ENCODE measurements around the gene IGLL5.

The IGLL5 gene

DNA sequence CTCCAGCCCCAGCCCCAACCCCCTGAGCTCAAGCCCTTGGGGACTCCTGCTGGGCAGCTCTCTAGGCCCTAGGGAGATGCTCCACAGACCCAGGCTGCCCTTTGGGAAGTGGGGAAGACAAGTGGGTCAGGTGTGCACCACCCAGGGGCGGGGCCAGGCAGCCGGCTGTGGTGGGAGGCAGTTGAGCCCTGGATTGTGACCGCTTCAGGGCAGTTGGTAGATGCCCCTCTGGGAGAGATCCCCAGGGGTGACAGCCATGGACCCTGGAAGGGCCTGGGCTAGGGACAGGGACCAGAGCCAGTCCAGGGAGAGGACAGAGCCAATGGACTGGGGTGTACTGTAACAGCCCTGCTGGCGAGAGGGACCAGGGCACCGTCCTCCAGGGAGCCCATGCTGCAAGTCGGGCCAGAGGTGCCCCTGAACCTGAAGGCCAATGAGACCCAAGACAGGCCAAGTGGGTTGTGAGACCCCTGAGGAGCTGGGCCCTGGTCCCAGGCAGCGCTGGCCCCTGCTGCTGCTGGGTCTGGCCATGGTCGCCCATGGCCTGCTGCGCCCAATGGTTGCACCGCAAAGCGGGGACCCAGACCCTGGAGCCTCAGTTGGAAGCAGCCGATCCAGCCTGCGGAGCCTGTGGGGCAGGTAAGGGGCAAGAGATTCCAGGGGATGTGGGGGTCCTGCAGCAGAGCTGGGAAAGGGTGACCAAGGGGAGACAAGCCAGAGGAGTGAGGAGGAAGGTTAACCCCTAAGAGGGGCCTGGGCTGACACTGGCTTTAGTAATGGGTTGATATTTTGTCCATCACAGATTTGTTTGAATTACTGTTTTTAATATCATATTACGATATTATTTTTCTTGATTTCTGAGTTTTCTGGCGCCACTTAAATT lies at the start of gene IGLL5:
IGLL5 (plus strand) TSS at position 196 of the 883 bp plus-strand sequence; CDS start at position 434, 238 bp downstream.
- DNase-seq (ENCODE audit: low spot score): no peak

DNA sequence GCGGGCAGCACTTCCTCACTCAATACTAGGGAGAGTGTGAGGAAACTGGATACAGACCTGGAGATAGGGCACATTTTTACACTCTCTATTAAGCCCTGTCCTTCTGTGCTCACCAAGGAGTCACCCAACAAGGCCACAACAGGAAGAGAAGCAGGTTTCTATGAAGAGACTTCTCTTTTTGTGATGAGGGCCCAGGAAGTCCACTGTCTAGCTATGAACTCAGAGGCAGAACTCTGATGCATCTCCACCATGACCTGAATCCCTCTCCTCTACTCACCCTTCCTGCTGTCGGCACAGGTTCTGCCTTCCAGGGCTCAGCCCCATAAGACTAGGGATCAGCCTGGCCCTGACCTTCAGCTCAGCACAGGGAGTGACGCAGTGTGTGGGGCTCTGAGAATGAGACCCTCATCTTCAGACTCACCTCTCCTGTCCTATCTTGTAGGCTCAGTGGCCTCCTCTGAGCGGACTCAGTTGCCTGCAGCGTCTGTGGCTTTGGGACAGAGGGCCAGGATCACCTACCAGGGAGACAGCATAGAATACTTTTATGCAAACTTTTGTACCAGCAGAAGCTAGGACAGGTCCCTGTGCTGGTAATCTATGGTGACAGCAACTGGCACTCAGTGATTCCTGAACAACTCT lies 49.3 kb upstream of the IGLL5 start:
- no peak for DNase-seq (ENCODE audit: low spot score)

DNA sequence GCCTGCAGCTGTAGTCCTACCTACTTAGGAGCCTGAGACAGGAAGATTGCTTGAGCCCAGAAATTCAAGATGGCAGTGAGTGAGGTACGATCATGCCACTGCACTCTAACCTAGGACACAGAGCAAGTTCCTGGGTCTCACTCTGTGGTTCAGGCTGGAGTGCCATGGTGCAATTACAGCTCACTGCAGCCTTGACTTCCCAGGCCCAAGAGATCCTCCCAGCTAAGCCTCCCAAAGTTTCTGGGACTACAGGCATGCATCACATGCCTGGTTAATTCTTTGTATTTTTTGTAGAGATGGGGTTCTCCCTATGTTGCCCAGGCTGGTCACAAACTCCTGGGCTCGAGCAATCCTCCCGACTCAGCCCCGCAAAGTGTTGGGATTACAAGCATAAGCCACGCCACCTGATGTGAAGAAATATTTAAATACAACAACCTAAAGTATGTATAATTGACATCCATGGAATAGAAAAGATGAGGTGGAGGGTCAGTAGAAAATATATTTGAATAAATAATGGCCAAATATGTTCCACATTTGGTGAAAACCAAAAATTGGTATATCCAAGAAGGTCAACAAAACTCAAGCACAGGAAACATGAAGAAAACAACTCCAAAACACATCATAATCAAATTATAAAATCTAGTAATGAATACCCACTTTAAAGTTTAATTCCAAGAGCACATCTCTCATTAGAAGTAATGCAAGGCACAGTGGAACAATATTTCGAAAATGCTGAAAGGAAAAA lies 47.9 kb upstream of the IGLL5 start:
- no peak for DNase-seq (ENCODE audit: low spot score)

DNA sequence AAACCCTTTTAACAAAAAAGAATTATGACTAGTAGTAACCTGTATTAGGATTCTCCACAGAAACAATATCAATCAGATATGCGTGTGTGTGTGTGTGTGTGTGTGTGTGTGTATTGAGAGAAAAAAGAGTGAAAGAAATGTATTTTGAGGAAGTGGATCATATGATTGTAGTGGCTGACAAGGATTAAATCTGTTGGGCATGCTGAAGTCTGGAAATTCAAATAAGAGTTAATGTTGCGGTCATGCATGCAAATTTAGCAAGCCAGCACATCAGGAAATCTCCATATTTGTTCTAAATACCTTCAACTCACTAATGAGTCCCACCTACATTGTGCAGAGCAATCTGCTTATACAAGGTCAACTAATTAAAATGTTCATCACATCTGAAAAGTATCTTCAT lies 46.8 kb upstream of the IGLL5 start:
- no peak for DNase-seq (ENCODE audit: low spot score)

DNA sequence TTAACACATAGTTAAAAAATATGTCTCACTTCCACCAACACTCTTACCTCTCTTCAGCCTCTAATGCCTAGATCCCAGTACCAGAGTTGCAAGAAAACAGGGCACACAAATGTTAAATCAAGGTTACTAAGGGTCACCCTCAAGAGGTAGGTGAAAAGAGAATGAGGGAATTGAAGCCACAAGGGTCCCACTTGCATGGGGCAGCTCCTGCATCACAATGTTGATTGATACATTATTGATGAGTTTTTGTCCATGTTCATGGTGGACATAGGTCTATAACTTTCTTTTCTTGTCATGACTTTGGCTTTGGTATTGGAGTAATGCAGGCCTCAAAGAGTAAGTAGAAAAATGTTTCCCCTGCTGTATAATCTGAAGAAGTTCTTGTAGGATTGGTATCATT lies 46.0 kb upstream of the IGLL5 start:
- no peak for DNase-seq (ENCODE audit: low spot score)

DNA sequence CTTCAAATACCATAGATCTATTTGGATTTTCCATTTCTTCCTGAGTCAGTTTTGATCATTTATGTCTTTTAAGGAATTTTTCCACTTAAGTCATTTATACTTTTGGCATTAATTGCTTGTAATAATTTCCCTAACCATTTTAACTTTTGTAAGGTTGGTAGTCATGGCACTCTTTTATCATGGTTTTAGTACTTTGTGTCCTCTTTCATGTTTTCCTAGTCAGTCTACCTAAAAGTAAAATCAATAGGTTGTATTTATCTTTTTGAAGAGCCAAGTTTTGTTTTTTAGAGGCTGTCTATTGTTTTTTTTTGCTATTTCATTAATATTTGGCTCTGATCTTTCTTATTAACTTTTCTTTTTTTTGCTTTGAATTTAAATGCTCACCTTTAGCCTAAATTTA lies 45.5 kb upstream of the IGLL5 start:
- DNase-seq (ENCODE audit: low spot score): no peak

DNA sequence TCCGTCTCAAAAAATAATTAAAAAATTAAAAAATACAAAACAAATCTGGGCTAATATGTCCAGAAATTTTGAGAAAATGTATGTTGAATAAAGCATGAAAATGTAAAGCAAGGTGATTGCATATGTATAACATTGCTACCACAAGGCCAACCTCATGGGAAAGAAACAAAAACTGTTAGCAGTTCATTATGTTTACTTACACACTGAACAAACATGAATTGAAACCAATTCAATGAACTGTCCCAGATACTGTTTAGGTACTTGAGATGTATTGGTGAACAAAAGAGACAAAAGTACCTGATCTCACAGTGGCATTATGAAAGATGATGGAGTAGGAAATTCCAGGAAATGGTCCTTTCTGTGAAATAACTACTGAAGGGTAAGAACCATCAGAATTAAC lies 43.8 kb upstream of the IGLL5 start:
- no peak for DNase-seq (ENCODE audit: low spot score)

DNA sequence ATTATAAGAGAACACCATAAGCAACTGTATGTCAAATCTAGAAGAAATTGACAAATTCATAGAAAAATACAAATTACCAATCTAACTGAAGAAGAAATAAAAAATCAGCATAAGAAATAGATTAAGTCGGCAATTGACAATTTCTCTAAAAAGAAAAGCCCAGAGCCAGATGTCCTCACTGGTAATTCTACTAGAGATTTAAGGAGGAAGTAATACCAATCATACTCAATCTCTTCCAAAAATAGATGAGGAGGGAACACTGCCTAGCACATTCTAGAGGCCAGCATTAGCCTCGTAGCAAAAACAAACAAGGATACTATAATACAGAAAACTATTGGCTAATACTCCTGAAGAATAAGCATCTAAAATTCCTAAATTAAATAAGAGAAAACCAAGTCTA lies 40.4 kb upstream of the IGLL5 start:
- DNase-seq (ENCODE audit: low spot score): no peak

DNA sequence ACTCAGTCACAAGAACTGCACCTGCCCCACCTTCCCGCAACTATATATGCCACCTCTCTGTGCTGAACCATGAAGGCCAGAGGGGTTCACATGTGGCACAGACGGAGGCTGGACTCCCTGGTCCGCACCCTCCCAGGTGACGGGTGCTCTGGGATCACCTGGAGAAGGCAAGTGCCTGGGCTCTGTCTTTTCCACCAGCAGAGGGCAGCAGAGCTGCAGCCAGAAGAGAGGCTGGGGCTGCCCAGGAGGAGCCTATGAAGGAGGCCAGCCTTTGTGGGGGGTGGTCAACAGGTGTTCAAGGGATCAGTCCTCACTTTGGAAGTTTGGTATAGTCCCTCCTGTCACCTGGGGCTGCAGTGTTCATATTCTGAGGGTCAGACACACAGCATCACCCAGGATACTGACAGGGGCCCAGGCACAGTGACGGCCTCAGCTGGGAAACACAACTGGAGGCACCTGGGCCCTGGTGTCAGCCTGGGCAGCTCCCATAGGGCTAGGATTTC lies 39.2 kb upstream of the IGLL5 start:
- peak; percentile 37 for DNase-seq (ENCODE audit: low spot score)

DNA sequence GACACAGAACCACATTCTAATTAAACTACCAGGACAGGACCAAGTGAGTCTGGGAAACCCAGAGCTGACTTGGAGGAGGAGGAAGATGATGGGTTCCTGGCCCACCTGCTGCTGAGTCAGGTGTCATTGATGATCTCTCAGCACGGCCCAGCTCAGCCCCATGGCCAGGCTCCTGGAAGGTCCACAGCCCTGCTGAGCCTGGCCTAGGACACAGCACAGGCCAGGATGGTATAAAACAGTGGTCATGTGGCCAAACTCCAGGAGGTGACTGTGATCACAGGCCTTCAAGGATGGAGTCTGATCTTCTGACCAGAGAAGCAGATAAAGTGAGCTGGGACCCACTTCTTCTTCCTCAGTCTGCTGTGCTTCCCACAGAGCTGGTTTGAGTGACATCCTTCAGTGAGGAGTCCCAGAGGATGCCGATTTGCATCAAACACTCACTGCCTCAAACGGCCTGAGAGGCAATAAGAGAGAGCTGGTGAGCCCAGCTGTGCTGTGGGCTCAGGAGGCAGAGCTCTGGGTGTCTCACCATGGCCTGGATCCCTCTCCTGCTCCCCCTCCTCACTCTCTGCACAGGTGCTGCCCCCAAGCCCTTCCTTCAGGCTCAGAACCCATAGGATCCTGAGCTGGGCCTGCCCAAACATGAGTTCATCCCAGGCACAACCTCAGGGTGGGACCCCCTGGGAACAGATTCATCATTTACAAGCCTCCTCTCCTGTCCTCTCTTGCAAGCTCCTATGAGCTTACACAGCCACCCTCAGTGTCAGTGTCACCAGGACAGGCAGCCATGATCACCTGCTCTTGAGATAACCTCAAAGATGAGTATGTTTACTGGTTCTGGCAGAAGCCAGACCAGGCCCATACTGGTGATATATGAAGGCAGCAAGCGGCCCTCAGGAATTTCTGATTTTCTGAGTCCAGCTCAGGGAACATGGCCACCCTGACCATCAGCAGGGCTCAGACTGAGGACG lies 37.7 kb upstream of the IGLL5 start:
- no peak for DNase-seq (ENCODE audit: low spot score)

DNA sequence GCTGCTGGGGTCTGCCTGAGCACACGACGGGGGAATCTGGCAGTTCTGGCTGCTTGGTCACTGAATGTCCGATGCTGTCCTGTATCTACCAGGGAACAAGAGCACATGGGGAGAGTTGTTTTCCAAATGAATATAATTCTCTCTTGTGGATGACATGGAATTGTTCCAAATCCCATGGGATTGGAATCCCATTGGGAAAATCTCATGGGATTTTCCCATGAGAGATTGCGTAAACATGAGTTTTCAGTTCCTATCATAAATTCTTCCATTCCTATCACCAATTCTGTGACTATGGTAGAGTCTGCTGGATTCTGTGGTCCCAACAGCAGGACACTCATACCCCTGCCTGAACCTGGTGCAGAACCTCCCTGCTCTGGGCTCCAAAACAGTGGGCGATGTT lies 35.6 kb upstream of the IGLL5 start:
- DNase-seq (ENCODE audit: low spot score): no peak

DNA sequence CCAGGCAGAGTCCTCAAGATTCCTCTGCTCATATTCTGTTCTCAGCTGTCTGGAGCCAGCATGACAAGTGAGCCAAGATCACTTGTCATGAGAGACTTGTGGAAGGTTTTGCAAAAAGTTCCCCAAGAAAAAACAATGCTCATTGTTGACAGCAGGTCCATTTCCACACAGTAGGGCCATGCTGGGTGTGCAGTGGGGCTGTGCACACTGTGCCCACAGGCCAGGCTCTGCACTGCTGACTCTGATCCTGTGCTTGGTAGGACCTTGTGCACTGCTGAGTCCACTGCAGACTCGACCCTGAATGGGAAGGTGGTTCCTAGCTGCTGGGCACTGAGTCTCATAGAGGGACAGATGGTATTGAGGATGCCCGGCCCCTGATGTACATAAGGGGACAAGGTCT lies 33.9 kb upstream of the IGLL5 start:
- DNase-seq (ENCODE audit: low spot score): no peak

DNA sequence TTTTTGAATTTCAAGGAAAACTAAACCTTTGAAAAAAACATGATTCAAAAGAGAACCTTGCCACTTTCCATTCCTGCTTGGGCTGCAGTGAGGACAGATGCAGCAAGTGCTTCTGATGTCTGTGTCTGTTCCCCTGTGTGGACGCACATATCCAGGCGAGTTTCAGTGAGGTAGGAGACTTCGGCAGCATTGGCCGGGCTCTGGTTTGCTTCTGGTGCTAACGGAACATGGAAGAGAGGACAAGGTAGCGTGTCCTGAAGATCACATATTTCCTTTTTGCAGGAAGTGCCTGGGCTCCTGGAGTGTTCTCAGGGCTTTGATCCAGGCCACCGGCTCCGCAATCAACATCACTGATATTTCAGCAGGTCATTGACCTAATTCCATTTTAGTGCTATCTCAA lies 33.1 kb upstream of the IGLL5 start:
- no peak for DNase-seq (ENCODE audit: low spot score)

DNA sequence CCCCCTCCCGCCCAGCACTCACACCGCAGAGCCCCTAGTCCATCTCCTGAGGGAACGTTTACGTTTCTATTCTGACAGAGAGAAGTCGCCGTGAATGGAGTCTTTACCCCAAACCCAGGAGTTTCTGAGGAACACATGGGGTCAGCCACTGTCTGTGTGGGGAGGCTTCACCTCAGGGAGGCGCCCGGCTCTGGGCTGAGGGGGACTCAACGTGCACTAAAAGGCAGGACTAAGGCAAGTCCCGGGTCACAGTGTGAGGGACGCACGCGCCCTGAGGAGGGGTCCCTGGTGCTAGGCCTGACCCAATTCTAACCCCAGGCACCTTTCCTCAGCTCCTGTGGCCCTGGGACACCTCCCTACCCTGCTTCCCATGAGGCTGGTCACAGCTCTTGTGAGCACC lies 32.5 kb upstream of the IGLL5 start:
- DNase-seq (ENCODE audit: low spot score): no peak

DNA sequence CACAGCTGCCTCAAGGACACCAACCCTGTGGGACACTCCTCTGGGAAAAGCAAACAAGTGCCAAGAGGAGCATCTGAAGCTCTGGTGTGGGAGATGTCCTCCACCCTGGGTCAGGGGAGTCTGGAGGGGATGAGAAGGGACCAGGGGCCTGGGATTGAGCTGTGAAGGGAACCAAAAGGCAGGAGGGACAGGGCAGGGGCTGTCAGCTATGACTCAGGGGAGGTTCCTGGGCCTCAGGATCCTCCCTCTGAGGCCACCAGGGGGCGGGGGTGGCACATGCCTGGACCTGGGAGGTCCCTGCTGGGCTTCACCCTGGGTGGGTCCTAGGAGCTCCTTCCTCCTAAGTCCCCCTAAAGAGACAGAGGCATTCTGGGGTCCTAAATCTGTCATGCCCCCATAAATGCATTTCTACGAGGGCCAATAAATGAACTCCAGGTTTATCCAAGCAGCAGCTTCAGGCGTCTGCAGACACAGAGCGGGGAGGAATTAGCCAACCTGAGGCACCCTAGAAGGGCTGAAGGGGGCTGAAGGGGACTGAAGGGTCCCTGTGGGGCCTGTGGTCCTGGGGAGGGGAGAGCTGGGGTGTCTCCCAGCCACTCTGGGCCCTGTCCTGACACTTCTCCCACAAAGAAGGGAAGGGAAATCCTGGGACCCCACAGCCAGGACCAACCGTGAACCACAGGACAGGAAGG lies 31.9 kb upstream of the IGLL5 start:
- peak; percentile 12 for DNase-seq (ENCODE audit: low spot score)

DNA sequence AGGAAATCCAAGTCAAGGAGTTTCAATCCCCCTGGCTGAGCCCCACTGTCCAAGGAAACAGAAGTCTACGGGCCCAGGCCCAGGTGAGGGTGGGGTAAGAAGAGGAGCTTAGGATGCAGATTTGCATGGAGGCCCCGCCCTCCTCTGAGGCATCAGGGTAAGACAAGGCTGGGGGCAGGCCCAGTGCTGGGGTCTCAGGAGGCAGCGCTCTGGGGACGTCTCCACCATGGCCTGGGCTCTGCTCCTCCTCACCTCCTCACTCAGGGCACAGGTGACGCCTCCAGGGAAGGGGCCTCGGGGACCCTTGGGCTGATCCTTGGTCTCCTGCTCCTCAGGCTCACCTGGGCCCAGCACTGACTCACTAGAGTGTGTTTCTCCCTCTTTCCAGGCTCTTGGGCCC lies 31.3 kb upstream of the IGLL5 start:
- DNase-seq (ENCODE audit: low spot score): no peak

DNA sequence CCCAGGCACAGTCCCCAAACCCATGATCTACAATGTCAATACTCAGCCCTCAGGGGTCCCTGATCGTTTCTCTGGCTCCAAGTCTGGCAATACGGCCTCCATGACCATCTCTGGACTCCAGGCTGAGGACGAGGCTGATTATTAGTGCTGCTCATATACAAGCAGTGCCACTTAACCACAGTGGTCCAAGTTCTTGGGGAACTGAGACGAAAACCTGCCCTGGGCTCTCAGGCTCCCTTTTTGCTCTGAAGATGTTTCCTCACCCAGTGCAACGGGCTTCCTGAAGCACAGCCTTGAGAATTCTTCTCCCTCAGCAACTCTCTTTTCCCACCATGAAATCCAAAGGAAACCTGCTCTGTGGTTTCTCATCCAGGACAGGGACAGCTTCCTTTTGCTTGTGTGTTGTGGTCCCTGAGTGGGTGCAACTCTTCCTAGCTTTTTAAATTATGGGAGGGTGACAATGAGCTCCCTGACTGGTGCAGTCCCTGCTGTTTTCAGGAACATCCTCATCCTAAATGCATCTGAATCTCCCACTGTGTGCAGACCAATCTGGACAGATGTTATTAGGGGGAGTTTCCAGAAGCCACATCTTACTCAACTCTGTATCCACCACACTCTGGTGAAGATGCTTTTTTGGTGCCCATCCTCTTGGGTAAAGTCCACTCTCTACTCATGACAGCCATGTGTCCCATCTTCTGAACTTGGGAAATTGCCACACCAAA lies 30.6 kb upstream of the IGLL5 start:
- no peak for DNase-seq (ENCODE audit: low spot score)

DNA sequence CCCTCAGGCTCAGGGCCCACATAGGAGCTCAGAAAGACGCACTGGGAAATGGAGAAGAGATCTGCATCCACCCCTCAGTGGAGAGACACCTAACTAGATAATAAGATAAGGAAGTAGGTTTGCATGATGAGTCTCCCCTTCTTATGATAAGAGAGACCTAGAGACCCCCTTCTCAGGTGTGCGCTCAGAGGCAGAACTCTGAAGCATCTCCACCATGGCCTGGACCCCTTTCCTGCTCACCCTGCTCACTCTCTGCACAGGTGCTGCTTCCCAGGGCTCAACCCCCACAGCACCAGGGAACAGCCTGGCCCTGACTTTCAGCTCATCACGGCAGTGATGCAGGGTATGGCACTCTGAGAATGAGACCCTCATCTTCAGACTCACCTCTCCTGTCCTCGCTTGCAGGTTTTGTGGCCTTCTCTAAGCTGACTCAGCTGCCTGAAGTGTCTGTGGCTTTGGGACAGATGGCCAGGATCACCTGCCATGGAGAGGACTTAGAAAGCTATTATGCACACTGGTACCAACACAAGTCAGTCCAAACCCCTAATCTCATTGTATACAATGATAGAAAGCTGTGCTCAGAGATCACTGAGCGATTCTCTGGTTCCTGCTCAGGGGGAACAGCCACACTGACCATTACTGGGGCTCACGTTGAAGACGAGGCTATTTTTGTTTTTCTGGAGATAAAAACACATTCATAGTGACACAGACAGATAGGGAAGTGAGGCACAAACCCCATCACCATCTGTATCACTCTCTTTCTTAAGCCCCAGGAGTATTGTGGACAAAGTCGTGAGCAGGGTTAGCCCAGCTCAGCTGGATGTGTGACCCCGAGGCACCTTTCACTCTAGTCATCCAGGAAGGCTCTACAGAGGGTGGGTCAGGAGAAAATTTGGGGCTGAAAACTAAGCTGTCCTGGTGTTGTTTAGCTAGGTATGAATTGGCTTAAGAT lies 29.7 kb upstream of the IGLL5 start:
- DNase-seq (ENCODE audit: low spot score): no peak

DNA sequence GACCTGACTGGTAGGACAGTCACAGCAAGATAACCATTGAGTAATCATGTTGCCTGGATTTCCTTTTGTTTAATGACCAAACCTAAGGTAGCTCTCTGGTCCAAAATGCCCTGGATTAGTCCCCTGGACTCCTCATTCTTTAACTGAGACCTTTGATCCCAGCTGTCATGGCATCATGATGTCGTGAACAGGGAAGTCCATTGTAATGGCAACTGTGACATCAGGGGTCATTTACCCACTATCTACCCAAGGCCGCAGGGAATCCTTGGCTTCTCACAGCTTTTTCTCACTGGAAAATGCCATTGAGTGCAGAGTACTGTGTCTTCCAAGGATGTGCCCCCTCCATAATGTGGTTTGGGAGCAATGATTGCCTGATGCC lies 29.1 kb upstream of the IGLL5 start:
- no peak for DNase-seq (ENCODE audit: low spot score)

Measured in RKO (cell line).